NCI-H128 (cell line): Measurements from ENCODE around the gene RABGGTA.
"Not testable (repeated sequence)": the region's sequence is repeated elsewhere in the genome, so short reads cannot be mapped to it uniquely, and the experiment has no call there.

ENCODE experiments used
- DNase-seq: peaks from one replicate; lab custom pipeline; 2025; ENCODE audit not compliant: unreplicated experiment; lab: John Stamatoyannopoulos, UW

RABGGTA gene

DNA sequence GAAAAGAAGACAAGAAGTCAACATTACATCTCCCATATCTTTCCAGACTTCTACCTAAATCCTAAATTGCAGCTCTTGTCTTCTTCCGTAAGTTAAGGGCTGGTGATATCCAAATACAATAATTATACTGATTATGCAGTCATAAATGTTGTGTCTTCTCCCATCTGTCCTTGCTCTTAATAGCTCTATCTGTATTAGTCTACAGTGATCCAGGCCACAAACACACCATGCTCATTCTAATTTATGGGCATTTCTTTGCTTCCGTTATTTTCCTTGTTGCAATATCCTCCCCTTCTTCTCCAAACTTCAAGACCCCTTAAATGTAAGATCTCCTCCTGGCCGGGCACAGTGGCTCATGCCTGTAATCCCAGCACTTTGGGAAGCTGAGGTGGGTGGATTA lies 51.9 kb downstream of the RABGGTA start:
- DNase-seq: no peak

DNA sequence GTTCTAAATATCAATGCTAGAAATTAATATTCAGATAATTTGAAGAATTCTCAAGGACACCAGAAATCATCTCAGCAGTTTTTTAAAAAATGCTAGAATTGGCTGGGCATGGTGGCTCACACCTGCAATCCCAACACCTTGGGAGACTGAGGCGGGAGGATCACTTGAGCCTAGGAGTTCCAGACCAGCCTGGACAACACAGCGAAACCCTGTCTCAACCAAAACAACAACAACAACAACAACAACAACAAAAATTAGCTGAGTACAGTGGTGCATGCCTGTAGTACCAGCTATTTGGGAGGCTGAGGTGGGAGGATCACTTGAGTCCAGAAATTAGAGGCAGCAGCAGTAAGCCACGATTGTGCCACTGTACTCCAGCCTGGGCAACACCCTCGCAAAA lies 52.3 kb downstream of the RABGGTA start:
- DNase-seq: no peak

DNA sequence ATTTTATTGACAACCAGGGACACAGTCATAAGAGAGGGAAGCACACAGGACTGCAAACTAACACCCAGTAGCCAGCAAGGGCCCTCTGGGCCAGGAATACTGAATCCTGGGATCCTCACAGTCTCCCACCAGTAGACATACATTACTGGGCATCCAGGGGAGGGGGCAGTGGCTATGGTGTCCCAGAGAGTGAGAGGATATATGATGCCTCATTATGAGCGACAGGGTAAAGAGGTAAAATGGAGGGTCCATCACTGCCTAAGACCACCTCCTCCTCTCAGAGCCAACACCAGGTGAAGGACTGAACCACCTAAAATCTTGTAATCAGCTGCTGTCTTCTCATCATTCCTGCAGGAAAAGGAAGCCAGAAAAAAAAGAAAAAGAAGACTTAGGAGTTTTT lies 54.5 kb downstream of the RABGGTA start:
- not testable (repeated sequence) for DNase-seq

DNA sequence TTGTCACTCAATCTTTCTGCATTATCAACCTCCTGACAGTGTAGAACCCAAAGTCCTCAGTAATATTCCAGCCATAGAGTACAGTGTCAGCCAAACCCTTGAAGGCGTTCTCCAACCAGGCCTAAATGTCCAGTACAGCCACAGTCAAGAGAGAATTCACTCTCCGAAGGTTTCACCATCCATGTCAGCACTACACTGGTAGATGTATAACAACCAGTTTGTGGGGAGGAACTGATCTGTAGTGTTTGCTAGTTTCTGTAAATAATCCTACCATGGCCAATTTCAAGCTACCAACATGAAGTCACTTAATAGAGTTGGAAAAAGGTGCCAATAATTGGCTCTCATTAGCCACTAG lies 55.1 kb downstream of the RABGGTA start:
- no peak for DNase-seq
